NCI-H2196 (cell line): ENCODE data around the gene KIAA1328.
"Not testable (repeated sequence)": the region's sequence is repeated elsewhere in the genome, so short reads cannot be mapped to it uniquely, and the experiment has no call there.

Experiments used
- DNase-seq: peaks from one replicate; lab custom pipeline; 2025; ENCODE audit not compliant: unreplicated experiment; lab: John Stamatoyannopoulos, UW

Gene KIAA1328

DNA sequence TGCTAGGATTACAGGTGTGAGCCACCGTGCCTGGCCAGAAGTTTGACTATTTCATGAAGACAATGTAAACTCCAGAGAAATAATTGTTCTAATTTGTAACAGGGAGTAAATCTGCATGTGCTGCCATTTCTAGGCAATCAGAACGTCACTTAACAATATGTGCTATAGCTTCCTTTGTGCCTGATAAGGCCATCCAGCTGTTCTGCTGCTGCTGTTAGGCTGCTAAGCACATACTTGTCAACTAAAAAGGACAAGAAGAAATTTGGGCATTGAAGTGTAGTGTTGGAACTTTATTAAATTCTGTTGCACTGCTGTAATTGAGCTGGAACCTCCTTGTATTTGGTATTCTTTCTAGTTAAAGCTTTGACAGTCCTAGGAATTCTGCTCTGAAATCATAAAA lies 57.1 kb downstream of the KIAA1328 start:
- no peak for DNase-seq

DNA sequence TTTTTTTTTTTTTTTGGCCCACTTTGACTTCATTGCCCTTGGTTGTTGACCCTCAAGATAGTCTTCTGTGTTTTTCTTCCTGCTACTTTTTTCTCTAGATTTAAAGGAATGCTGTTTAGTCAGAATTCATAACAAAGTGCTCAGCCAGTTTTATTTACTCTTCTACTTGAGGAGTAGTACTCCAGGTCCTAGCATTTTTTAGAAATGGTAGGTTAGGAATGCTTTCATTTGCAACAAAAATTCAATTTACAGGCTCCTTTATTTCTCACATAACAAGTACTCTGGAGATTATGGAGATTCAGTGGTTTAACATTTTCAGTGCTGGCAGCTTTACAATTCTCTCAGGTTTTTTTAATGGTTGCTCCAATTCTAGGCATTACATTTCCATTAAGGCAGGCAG lies 58.2 kb downstream of the KIAA1328 start:
- DNase-seq, result no peak

DNA sequence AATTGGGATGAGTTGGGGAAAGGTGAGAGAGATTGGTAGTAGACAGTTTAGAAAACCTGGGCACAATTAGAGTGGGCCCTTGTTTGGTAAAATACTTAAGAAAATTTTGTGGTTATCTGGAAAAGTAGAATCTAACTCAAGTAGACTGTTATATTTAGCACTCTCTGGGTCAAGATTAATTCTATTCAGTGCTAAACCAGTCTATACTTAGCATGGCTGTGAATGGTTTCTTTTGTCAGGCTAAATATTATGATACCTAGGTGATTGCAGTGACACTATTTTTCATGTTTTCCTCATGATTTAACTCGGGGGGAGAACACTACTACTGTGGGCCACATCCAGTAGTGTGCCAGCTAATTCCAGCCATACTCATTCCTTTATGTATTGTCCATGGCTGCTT lies 58.9 kb downstream of the KIAA1328 start:
- DNase-seq, result no peak

DNA sequence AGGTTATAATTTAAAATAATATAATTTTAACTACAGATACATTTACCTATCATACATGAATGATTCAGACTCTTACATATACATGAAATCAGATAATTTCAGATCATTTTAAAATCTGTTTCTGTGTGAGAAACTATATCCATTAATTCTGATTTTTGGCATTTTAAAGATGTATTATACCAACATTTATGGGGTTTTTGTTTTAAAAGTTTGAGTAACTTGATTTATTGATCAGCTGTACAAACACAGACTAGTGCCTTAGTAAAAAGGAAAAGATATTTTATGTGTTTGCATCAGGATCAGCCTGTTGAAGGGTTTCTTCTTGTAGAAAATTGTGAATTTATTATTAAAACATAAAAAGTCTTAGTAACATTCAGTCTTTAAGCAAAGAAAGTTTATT lies 59.9 kb downstream of the KIAA1328 start:
- no peak for DNase-seq

DNA sequence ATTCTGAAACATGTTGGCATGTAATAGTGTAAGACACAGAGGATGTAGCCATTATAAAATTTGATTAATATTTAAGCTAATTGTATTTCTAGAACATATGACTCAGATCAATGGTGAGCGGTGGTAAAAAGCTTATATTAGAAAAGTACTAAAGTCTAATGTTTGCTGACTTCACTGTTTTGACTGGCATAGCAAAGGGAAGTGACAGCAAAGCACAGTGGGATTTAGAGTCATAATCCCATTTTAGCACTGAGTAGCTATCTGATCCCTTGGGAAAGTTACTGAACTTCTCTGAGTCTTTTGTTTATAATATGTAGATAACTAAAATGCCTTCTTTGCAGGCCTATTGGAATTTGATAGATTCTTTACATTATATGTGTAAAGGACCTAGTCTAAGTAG lies 60.4 kb downstream of the KIAA1328 start:
- no peak for DNase-seq

DNA sequence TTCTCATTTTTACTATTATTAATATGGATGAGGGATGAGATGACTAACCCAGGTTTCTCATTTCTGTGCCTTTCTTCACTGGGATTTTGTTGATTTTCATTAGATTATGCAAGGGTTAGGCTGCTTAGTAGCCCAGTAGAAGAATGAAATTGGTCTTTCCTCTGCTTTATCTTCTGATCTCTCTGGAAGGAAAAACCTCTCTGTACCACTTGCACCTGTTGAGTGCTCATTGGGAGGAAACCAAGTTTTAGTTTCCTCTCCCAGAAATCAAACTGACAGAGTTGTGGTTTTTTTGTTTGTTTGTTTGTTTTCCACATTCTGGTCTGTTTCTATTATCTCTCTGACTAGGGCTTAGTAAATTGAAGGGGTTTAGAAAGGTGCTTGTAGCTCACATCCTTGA lies 60.8 kb downstream of the KIAA1328 start:
- DNase-seq, result no peak

DNA sequence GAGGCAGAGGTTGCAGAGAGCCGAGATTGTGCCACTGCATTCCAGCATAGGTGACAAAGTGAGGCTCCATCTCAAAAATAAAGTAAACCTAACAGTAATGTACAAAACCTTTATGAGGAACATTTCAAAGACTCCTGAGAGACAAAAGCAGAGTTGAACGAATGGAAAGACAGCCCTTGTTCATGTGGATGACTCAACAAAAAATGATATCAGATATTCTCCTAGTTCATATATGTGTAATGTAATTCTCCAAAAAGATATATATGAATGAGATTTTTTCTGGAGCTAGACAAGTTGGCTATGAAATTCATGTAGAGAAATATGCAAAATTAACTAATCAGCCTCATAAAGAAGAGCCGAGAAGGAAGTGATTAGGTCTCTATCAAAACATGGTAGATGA lies 61.7 kb downstream of the KIAA1328 start:
- no peak for DNase-seq

DNA sequence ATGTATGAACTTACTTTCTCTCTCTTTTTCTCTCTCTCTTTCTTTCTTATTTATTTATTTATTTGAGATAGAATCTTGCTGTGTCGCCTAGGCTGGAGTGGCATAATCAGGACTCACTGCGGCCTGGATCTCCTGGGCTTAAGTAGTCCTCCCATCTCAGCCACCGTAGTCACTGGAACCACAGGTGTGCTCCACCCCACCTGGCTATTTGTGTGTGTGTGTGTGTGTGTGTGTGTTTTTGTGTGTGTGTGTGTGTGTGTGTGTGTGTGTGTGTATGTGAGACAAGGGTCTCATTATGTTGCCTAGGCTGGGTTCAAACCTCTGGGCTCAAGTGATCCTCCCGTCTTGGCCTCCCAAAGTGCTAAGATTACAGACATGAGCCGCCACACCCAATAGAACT lies 64.3 kb downstream of the KIAA1328 start:
- DNase-seq, result no peak

DNA sequence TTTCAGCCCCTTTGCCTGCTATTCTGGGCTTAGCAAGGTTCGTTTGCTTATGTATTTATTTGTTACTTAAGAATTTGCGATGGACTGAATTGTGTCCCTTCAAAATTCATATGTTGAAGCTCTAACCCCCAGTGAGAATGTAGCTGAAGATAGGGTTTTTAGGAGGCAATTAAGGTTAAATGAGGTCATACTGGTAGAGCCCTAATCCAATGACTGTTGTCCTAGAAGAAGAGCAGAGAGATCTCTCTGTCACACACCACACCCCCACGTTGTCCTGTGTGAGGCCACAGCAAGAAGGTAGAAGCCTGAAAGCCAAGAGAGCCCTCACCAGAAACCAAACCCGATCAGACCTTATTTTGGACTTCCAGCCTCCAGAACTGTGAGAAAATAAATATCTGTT lies 66.7 kb downstream of the KIAA1328 start:
- no peak for DNase-seq

DNA sequence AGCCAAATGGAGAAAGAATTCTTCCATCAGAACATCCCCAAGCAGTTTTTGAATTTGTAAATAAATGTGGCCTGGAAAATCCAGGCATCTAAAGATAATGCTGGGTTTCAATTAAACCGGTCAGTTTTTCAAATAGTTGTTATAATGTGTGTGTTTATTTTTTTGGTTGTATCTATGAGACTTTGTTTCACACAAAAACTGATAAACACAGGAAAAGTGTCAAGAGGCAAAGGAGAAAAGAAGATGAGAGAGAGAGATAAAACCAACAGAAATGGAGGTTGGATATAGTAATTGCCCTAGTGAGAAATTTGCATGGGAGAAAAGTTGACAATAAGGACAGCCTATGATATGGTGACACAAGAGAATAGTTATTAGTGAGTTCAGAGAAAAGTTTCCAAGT lies 68.3 kb downstream of the KIAA1328 start:
- DNase-seq, result no peak

DNA sequence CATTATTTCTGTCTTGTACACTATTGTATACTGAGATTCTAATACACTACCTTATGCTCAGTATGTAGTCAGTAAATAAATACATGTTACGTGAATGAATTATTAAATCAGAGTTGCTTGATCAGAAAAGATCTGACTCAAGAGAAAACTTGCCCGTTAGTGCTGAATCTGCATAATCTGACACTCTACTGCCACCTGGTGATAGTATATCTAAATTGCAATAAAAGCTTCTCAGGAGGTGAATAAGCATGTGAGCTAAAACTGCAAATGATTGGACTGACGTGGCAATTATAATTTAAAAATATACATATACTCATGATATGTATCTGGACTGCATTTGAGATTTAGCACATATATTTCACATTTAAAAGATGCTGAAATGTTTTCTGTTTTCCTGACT lies 70.4 kb downstream of the KIAA1328 start:
- DNase-seq, result no peak

DNA sequence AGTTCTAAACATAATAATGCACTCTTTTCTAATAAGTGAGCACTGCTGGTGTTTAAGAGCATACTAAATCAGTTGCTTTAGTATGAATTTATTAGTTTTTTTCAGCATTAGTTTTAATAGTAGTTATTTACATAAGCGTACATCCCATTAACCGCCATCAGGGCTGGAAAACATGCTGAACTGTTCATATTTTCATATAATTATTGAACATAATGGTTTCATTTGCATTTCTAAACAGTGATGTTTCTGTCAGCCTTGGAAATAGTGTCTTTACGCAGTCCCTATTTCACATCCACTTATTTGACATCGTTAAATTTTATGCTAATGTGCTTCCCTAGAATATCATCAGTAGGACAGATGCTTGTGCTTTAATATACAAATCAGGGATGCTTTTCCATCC lies 71.5 kb downstream of the KIAA1328 start:
- DNase-seq, result no peak

DNA sequence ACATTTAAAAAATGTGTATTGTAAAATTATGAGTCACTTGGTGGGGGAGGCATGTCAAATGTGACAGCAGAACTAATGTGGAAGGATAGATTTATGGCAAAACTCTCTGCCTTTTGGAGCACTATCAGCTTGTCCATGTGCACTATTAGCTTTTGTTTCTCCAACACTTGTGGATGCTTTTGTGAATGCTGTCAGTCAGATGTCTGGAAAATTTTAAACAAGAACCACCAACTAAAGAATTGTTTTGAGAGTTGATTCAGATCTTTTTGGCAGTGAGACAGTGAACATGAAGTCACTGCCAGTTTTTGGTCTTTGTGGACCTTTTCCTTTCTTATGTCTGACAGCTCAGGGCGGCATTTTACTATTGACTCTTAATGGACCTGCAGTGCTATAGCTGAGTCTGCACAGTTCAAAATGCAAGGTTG lies 72.4 kb downstream of the KIAA1328 start:
- no peak for DNase-seq

DNA sequence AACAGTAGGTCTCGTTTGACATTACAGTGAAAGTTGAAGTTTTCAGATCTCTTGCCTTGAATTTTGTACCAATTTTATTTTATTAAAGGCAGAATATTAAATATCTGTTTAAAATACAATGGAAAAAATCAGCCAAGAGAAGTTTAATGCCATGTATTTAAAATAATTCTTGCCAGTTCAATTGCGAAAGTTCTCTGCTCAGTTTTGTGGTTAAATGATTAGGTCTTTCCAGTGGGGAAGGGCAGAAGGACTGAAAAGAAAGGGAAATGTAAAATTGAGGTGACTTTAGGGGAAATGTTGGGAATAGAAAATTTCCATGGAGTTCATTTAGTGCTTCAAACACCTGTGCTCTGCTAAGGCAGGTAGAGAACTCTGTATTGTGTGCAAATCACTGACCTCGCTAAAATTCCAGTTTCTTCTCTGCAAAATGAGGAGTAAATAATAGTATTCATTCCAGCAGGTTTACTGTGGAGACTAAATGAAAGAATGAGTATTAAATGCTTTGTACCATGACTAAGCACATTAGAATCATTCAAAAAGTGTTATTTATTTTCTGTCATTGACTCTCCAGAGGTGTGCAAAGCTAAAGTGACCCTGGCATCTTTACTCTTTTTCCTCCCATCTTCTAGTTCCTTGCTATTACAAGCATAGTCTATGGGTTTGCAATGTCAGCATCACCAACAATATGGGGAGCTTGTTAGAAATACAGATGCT lies 74.4 kb downstream of the KIAA1328 start:
- DNase-seq, result no peak

DNA sequence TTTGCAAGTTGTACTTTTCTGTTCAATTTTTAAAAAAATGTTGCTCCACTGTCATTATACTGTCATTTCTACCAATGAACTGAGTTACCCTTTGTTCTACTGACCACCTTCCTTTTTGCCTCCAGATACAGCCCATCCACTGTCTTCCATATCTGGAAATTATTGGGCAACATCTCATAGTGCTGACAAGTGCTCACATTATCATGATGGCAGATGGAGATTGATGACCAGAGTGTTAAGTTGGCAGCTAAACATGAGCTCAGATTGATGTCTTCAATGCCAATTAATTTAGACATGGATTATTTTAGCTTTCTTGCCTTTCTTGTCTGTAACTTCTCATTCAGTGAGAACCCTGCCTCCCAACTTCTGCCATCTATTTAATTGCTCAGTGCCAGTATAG lies 76.6 kb downstream of the KIAA1328 start:
- DNase-seq, result no peak

DNA sequence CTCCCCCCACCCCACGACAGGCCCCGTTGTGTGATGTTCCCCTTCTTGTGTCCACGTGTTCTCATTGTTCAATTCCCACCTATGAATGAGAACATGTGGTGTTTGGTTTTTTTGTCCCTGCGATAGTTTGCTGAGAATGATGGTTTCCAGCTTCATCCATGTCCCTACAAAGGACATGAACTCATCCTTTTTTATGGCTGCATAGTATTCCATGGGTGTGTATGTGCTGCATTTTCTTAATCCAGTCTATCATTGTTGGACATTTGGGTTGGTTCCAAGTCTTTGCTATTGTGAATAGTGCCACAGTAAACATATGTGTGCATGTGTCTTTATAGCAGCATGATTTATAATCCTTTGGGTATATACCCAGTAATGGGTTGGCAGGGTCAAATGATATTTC lies 80.4 kb downstream of the KIAA1328 start:
- DNase-seq, result not testable (repeated sequence)

DNA sequence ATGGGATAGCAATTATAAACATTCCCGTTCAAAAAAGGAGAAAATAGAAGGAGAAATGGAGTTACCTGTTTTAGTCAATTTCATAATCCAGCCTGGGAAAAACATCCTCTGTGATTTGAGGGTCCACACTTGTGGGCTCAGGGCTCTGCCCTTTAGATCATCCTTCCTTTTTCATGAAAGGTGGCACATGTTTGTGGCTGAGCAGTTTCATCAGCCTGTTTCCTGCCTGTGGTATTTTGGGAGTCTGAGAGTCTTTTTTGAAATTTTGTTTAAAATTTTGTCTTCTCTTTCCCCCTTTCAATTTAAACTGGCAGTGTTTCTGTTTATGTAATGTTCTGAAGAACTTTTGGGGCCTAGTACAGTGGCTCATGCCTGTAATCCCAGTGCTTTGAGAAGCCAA lies 84.0 kb downstream of the KIAA1328 start:
- DNase-seq, result no peak

DNA sequence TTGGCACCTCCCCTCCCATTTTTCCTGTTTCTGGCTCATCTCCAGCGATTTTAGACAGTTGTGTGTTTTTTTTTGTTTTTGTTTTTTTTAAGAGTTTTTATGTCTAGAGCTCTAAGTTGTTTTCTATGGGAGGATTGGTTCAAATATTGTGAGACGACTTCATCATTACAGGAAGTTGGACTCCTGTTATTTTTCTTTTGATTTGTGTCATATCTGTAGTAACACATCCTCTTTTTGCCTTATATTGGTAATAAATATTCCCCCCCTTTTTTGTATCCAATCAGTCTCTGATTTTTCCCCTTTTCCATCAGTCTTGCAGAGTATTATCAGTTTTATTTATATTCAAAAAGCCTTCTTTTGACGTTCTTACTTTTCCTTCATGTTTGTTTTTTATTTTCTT lies 89.0 kb downstream of the KIAA1328 start:
- no peak for DNase-seq

DNA sequence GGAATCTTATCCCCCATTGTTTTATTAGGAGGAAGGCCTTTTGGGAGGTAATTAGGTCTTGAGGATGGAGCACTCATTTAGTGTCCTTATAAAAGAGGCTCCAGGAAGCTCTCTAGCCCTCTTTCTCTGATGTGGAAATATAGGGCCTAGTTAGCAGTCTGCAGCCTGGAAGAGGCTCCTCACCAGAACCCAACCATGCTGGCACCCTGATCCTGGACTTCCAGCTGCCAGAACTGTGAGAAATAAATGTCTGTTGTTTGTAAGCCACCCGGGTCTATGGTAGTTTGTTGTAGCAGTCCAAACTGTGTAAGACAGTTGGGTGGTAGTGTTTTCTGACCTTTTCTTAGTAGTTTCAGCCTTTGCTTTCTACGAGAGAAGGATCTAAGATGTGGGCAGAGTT lies 100.7 kb downstream of the KIAA1328 start:
- DNase-seq, result no peak

DNA sequence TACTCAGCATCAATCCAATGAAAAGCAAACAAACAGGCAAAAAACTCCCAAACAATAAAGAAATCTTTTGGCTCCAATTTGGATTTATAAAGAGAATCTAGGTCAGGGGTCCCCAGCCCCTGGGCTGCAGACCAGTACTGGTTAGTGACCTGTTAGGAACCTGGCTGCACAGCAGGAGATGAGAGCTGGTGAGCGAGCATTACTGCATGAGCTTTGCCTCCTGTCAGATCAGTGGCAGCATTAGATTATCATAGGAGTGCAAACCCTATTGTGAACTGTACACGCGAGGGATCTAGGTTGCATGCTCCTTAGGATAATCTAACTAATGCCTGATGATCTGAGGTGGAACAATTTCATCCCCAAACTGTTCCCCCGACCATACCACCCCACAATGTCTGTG lies 102.2 kb downstream of the KIAA1328 start:
- no peak for DNase-seq

DNA sequence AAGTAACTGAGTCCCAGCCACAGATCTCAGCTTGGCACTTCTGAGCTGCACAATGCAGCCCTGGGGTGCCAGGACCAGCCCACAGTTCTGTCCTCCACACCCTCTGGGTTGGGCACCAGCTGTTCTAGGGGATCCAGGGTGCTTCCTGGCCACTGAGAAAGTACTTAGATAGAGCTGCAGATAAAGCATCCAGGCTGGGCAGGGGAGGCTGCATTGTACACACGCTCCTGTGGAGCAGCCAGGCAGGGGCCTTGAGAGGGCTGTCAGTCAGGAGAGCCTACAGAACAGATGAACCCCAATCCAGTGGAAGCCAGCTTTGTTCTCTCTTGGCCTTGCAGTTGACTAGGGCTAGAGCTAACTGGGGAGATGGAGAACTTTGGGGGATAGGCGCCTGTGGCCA lies 104.6 kb downstream of the KIAA1328 start:
- no peak for DNase-seq

DNA sequence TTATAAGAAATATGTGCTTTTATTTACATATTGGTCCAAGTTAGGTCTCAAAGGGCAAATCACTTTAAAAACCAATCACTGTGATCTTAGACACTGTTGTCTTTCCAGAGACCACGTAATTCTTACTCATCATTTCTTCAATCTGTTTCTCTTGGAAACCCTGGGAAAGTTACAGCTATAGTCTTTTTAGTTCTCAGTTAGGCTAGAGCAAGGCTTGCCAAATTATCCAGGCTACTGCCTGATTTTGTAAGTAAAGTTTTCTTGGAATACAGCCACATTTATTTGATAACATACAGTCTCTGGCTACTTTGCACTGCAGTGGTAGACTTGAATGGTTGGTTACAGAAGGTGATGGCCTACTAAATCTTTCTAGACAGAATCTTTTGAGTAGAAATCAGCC lies 106.0 kb downstream of the KIAA1328 start:
- no peak for DNase-seq

DNA sequence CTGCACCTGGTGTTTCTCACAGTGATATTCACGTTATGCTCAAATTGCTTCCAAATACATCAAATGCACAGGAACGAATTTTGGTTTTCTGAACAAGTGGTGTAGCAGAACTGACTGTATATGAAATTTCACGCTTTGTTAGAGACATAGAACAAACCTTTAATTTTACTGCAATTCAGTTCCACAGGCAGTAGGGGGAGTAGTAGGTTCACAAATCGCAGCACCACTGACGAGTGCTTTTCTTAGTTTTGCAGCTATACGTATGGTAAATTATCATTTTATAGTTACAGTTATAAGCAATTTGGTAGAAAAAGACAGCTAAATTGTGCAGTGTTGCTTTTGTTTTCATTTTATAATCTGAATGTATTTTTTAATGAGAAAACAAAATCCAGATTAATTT lies 113.3 kb downstream of the KIAA1328 start:
- DNase-seq, result no peak
